Lung (tissue), 12 donors: Measurements from ENCODE around the gene TAS2R50. TPM values are rescaled to one million over a fixed set of nuclear protein-coding genes. Genes with fewer than 3 reads are reported as not detected.

Experiments
- ATAC-seq: fragments of 200-7000 bp; cut with Tn5 transposase; one replicate; pipeline ENCODE4 v1.9.1; 2020; ENCODE audit warnings: moderate number of reproducible peaks; ENCODE audit not compliant: insufficient read depth, low FRiP score
- DNase-seq, 3 donors: peaks; one replicate each; pipeline ENCODE4 v3.0.0-alpha.2; 2013 to 2017
- H3K27ac ChIP-seq, 2 donors: one replicate each; pipeline ENCODE4 v1.5.1; 2013; ENCODE audit warnings: mild to moderate bottlenecking in 2 of 2, moderate library complexity in 2 of 2, control low read depth in 1 of 2, inconsistent platforms in 1 of 2, low read depth in 1 of 2, low read length in 1 of 2
- H3K27me3 ChIP-seq, 3 donors: one replicate each; pipeline ENCODE4 v1.5.1; 2013; ENCODE audit warnings: low read length in 2 of 3; ENCODE audit not compliant: control insufficient read depth in 3 of 3, insufficient read depth in 3 of 3
- H3K36me3 ChIP-seq, 4 donors: one replicate each; pipeline ENCODE4 v1.5.1; 2013; ENCODE audit warnings: low read length in 4 of 4, mild to moderate bottlenecking in 1 of 4, moderate library complexity in 1 of 4; ENCODE audit not compliant: control insufficient read depth in 4 of 4, insufficient read depth in 4 of 4
- H3K4me1 ChIP-seq, 5 donors: one replicate each; pipeline ENCODE4 v1.5.1; 2013; ENCODE audit warnings: low read length in 5 of 5, mild to moderate bottlenecking in 2 of 5, moderate library complexity in 1 of 5; ENCODE audit not compliant: control insufficient read depth in 5 of 5, insufficient read depth in 5 of 5
- H3K4me3 ChIP-seq: one replicate; pipeline ENCODE4 v1.5.1; 2013; ENCODE audit warnings: mild to moderate bottlenecking, control low read depth, moderate library complexity
- H3K9ac ChIP-seq, 2 donors: one replicate each; pipeline ENCODE4 v1.5.1; 2013; ENCODE audit warnings: low read length in 2 of 2, control low read depth in 1 of 2; ENCODE audit not compliant: insufficient read depth in 1 of 2
- H3K9me3 ChIP-seq, 4 donors: one replicate each; pipeline ENCODE4 v1.5.1; 2013; ENCODE audit warnings: low read length in 3 of 4, mild to moderate bottlenecking in 1 of 4, moderate library complexity in 1 of 4; ENCODE audit not compliant: control insufficient read depth in 4 of 4, insufficient read depth in 3 of 4
- WGBS, 2 donors: extraction: QIAGEN DNeasy Blood & Tissue Kit; methylation state at CpG; one replicate each; pipeline ENCODE4 v1.1.7; 2013; 5-methylcytosine and 5-hydroxymethylcytosine counted together
- polyA plus RNA-seq, 2 donors: library from polyadenylated mRNA; stranded (reverse); fragments of 200-250 nt; gene quantifications; one replicate each; pipeline ENCODE4 v1.2.1, GENCODE V29; 2013
- total RNA-seq, 2 donors: library from RNA; depleted of rRNA in 1 of 2; stranded (reverse); fragments of >200 nt in 1 of 2; gene quantifications; one replicate each; pipeline ENCODE4 v1.2.1, GENCODE V29; 2014 to 2021
- TF ChIP-seq, protein P1 (sequence below): IDR thresholded peaks from 2 replicates; pipeline ENCODE4 v1.5.1; 2012; ENCODE audit warnings: mild to moderate bottlenecking; ENCODE audit errors: control extremely low read depth, extremely low read depth
- donor health status: control.
- donor health status: control.
- donor health status: Bipolar disorder and iron deficiency.
- donor health status: healthy.
- donor health status: DM: yes; HTN: yes; CAD: no.

The TAS2R50 gene
- total and polyA plus RNA-seq, 4 donors, result 0.03 to 11.1 (median 1.8) TPM; not detected in 1

DNA sequence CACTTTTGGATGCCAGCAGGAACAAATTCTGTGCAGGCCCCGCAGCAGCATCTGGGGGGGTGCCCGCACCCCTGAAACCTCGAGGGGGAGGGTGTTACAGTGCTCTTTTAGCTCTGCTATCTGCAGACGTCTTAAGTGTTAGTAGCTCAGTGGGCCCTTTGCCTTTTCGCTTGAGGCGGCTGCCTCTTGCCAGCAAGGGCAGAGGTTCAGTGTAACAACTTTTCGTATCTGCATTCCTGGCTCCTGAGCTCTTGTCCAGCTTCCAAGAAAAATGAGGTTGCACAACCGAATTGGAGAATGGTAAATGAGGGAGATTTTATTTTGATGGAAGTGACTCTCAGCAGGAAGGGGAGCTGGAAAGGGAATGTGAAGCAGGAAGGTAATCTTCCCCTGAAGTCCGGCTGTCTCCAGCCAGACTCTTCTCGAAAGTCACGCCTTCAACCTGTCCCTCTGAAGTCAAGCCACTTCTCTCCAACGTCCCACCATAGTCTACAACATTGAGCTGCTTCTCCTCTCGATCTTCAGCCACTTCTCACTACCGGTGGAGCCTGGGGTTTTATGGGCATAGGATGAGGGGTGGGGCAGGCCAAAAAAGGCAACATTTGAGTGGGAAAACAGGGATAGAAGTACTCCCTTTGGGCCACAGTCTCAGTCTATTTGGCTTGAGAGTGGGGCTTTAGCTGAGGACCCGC lies 17.8 kb downstream of the TAS2R50 start:
- Histone ChIP-seq H3K4me1 (peaks cover 0 to 7% (median 2%) of the 10 kb centered on the region in 5 donors), H3K27ac (no peak overlapping the region), H3K4me3 (no peak overlapping the region), H3K27me3 (no peaks in the 10 kb centered on the region), H3K36me3 (no peaks in the 10 kb centered on the region), H3K9me3 (no peaks in the 10 kb centered on the region), H3K9ac (no peak overlapping the region)
- no peak for ATAC-seq
- 70 to 79% methylated on average over 15 of the region's 15 CpGs for WGBS, 2 donors
- peak in 2 of 3 donors; percentile 50 to 54 for DNase-seq
- TF ChIP-seq, protein P1, sequence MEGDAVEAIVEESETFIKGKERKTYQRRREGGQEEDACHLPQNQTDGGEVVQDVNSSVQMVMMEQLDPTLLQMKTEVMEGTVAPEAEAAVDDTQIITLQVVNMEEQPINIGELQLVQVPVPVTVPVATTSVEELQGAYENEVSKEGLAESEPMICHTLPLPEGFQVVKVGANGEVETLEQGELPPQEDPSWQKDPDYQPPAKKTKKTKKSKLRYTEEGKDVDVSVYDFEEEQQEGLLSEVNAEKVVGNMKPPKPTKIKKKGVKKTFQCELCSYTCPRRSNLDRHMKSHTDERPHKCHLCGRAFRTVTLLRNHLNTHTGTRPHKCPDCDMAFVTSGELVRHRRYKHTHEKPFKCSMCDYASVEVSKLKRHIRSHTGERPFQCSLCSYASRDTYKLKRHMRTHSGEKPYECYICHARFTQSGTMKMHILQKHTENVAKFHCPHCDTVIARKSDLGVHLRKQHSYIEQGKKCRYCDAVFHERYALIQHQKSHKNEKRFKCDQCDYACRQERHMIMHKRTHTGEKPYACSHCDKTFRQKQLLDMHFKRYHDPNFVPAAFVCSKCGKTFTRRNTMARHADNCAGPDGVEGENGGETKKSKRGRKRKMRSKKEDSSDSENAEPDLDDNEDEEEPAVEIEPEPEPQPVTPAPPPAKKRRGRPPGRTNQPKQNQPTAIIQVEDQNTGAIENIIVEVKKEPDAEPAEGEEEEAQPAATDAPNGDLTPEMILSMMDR, result no peak

DNA sequence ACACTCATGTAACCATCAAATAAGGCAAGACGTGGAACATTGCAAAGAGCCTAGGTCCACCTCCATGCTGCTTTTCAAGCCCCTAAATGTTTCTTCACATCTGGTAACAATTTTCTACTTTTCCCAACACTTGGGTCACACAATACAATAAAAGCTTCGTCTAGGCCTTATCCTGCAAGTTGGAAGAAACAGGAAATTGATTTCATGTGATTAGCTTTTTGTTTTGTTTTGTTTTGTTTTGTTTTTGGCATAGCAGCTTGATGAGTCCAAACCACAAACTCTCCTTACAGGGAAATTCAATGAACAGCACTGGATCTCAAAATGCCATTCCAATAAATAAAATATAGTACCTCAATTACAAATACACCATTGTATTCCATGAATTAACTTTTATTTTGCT lies 19.3 kb downstream of the TAS2R50 start:
- 68 to 75% methylated on average over 2 of the region's 2 CpGs for WGBS, 2 donors
- Histone ChIP-seq H3K4me1 (peaks cover 0 to 7% (median 2%) of the 10 kb centered on the region in 5 donors), H3K4me3 (no peak overlapping the region), H3K9me3 (no peaks in the 10 kb centered on the region), H3K36me3 (no peaks in the 10 kb centered on the region), H3K27me3 (no peaks in the 10 kb centered on the region), H3K9ac (no peak overlapping the region), H3K27ac (no peak overlapping the region)
- DNase-seq (peak in 1 of 3 donors; percentile 5), ATAC-seq (no peak)
- TF ChIP-seq, protein P1, result no peak

GRCh38 chr12:10966314-10966713 lies 20.4 kb downstream of the TAS2R50 start:
- Histone ChIP-seq H3K9ac (no peak overlapping the region), H3K4me3 (no peak overlapping the region), H3K36me3 (peaks cover 0 to 2% (median 0%) of the 10 kb centered on the region in 4 donors), H3K27ac (no peak overlapping the region), H3K9me3 (peaks cover 0 to 3% (median 0%) of the 10 kb centered on the region in 4 donors), H3K4me1 (peaks cover 0 to 7% (median 2%) of the 10 kb centered on the region in 5 donors), H3K27me3 (no peaks in the 10 kb centered on the region)
- no peak for ATAC-seq
- DNase-seq, result no peak
- TF ChIP-seq, protein P1, result no peak
